Activated CD8-positive, alpha-beta T cell treated with anti-CD3 and anti-CD28 coated beads, Interleukin-2, amount 10 ng/mL, durations not matched to agents 7 days and 5 days (primary cell): ENCODE measurements around the gene ZNF777. TPM values are rescaled to one million over a fixed set of nuclear protein-coding genes. Genes with fewer than 3 reads are reported as not detected.
A peak's percentile ranks its signal among the peaks of the same experiment; 100 is the strongest.

Experiments used
- ATAC-seq: fragments of 150-1000 bp; cut with Tn5 transposase; one replicate; pipeline ENCODE4 v1.10.0; 2021; ENCODE audit warnings: moderate library complexity
- CTCF ChIA-PET: fragments of 350-600 bp; sonication (Branson Sonifier 250); formaldehyde crosslinking; loops from one replicate; lab custom pipeline; 2021; ENCODE audit warnings: antibody characterized with exemption; lab: Charles Lee
- POLR2A ChIA-PET: fragments of 350-600 bp; sonication (Branson Sonifier 250); formaldehyde crosslinking; loops from one replicate; lab custom pipeline; 2021; ENCODE audit warnings: antibody characterized with exemption; lab: Charles Lee
- DNase-seq: peaks from one replicate; pipeline ENCODE4 v3.0.0-alpha.2; 2020
- H3K27ac Mint-ChIP-seq: one replicate; pipeline ENCODE4 v1.8.0; 2021; ENCODE audit warnings: mild to moderate bottlenecking, mixed read lengths
- H3K27me3 Mint-ChIP-seq: one replicate; pipeline ENCODE4 v1.8.0; 2021; ENCODE audit warnings: low read depth, mixed read lengths
- H3K36me3 Mint-ChIP-seq: one replicate; pipeline ENCODE4 v1.8.0; 2021; ENCODE audit warnings: low read depth, mixed read lengths
- H3K4me1 Mint-ChIP-seq: one replicate; pipeline ENCODE4 v1.8.0; 2021; ENCODE audit warnings: low read depth, mixed read lengths
- H3K4me3 Mint-ChIP-seq: one replicate; pipeline ENCODE4 v1.8.0; 2021; ENCODE audit warnings: mild to moderate bottlenecking, mixed read lengths
- H3K9me3 Mint-ChIP-seq: one replicate; pipeline ENCODE4 v1.8.0; 2022; ENCODE audit warnings: mixed read lengths; ENCODE audit not compliant: insufficient read depth
- total RNA-seq, 2 experiments: library from RNA; stranded (reverse); gene quantifications; one replicate each; pipeline ENCODE4 v1.2.3, GENCODE V29; 2021

Gene ZNF777
- total RNA-seq, 2 experiments from 2014 or later = 12.9 to 13.1 TPM

GRCh38 chr7:149475121-149476045 lies 14.5 kb upstream of the ZNF777 start:
- H3K27me3 Mint-ChIP-seq = no peaks in the 10 kb centered on the region
- DNase-seq (no peak), ATAC-seq (peak; percentile 30)
- H3K36me3 Mint-ChIP-seq = peaks cover 77% of the 10 kb centered on the region
- no peaks in the 10 kb centered on the region for H3K4me1 Mint-ChIP-seq
- no peaks in the 10 kb centered on the region for H3K9me3 Mint-ChIP-seq
- H3K27ac Mint-ChIP-seq = no peak overlapping the region
- no peak overlapping the region for H3K4me3 Mint-ChIP-seq
- ChIA-PET CTCF (interaction anchor here (1.5 kb wide), 1 partner anchor 126 kb away, joined by 3 read pairs; no protein-coding TSS in a partner anchor), POLR2A (interaction anchor here (0.7 to 1.7 kb wide), 2 partner anchors 15 to 187 kb away, joined by 3 to 5 read pairs; partner anchors contain the start of gene ZNF777)

- Mint-ChIP-seq H3K36me3 (peaks cover 77% of the 10 kb centered on the region), H3K9me3 (no peaks in the 10 kb centered on the region), H3K4me3 (no peak overlapping the region), H3K4me1 (no peaks in the 10 kb centered on the region), H3K27me3 (no peaks in the 10 kb centered on the region), H3K27ac (no peak overlapping the region)
- ChIA-PET CTCF (interaction anchor here (1.5 kb wide), 1 partner anchor 127 kb away, joined by 3 read pairs; no protein-coding TSS in a partner anchor), POLR2A (interaction anchor here (0.7 kb wide), 1 partner anchor 186 kb away, joined by 3 read pairs; no protein-coding TSS in a partner anchor)
- ATAC-seq (no peak), DNase-seq (no peak)
Measured at GRCh38 chr7:149474309-149475120, 13.7 kb upstream of the ZNF777 start.

DNA sequence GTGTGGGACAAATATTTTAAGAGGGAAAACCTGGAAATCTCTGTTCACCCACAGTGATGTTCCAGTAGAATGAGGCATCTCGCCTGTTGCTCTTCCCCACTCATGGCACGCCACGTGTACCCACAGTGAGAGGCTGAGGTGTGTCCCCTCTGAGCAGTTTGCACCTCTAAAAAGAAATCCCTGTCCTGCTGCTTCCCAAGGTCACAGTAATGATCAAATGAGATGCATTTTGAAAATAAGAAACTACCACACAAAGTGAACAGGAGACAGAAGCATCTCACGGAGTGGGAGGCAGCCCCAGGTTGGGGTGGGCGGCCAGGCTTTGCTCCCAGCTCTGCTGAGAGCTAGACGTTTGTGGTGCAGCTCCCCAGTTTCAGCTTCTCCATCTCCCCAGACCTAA lies 12.4 kb upstream of the ZNF777 start:
- Mint-ChIP-seq H3K4me1 (no peaks in the 10 kb centered on the region), H3K4me3 (no peak overlapping the region), H3K9me3 (no peaks in the 10 kb centered on the region), H3K27me3 (no peaks in the 10 kb centered on the region), H3K27ac (no peak overlapping the region), H3K36me3 (peaks cover 65% of the 10 kb centered on the region)
- ATAC-seq = no peak
- ChIA-PET POLR2A (interaction anchor here (1.2 kb wide), 1 partner anchor 20 kb away, joined by 3 read pairs; no protein-coding TSS in a partner anchor), CTCF (no interaction called here)
- DNase-seq = no peak

GRCh38 chr7:149471289-149471953 lies 10.6 kb upstream of the ZNF777 start:
- DNase-seq = no peak
- H3K4me1 Mint-ChIP-seq = no peaks in the 10 kb centered on the region
- peaks cover 52% of the 10 kb centered on the region for H3K36me3 Mint-ChIP-seq
- H3K27ac Mint-ChIP-seq = no peak overlapping the region
- ChIA-PET CTCF (no interaction called here), POLR2A (no interaction called here)
- H3K27me3 Mint-ChIP-seq = peaks cover 1% of the 10 kb centered on the region
- H3K9me3 Mint-ChIP-seq = peaks cover 4% of the 10 kb centered on the region
- ATAC-seq = no peak
- no peak overlapping the region for H3K4me3 Mint-ChIP-seq

GRCh38 chr7:149469806-149470205 lies 8.9 kb upstream of the ZNF777 start:
- no peaks in the 10 kb centered on the region for H3K4me1 Mint-ChIP-seq
- POLR2A ChIA-PET = no interaction called here

DNA sequence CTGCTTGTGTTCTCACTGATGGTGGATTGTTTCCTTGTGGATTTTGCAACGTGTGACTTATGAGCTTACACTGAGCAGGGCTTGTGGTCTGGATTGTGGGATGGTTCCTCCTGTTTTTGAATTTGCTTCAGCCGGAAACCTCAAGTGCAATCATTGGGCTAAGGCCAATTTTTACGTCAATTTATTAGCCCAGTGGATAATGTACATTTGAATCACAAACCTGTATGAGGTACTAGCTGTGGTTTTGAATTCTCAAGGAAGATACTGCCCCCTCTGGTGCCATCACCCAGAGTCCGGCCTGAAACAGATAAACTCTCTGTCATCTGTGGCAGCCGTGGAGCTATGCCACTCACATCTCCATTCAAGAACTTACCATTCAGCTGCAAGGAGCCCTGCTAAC lies 7.3 kb upstream of the ZNF777 start:
- DNase-seq (no peak), ATAC-seq (no peak)
- CTCF ChIA-PET = interaction anchor here (2.0 kb wide), 1 partner anchor 45 kb away, joined by 5 read pairs; no protein-coding TSS in a partner anchor
- Mint-ChIP-seq H3K27ac (no peak overlapping the region), H3K4me3 (no peak overlapping the region), H3K9me3 (peaks cover 7% of the 10 kb centered on the region), H3K4me1 (no peaks in the 10 kb centered on the region), H3K27me3 (peaks cover 14% of the 10 kb centered on the region), H3K36me3 (peaks cover 35% of the 10 kb centered on the region)
- POLR2A ChIA-PET = interaction anchor here (0.7 kb wide), 1 partner anchor 207 kb away, joined by 3 read pairs; the partner anchor contains the start of gene ZNF783

More at GRCh38 chr7:149469806-149470205, 8.9 kb upstream of the ZNF777 start:
- CTCF ChIA-PET = no interaction called here
- peaks cover 47% of the 10 kb centered on the region for H3K36me3 Mint-ChIP-seq
- ATAC-seq (no peak), DNase-seq (no peak)
- H3K27me3 Mint-ChIP-seq = peaks cover 4% of the 10 kb centered on the region
- no peak overlapping the region for H3K27ac Mint-ChIP-seq
- H3K9me3 Mint-ChIP-seq = peaks cover 7% of the 10 kb centered on the region
- no peak overlapping the region for H3K4me3 Mint-ChIP-seq

DNA sequence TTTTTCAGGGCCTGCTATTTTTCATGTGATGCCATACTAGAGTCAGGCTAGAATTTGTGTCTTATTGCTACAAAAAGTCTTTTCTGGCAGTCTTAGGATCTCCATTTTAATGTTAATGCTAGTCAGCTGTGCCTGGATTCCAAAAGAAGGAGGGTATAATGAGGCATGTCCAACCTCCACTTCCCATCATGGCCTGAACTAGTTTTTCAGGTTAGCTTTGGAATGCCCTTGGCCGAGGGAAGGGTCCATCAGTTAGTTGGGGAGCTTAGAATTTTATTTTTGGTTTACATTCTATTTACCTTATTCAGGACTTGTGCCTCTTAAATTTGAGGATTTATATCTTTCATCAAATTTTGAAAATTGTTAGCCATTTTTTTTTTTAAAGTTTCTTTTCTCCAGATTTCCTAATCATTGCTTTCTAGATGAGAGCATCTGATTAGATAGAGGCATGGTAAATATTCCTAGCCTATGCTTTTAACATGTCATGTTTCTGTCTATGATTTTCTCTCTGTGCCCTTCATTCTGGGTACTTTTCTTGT lies 6.5 kb upstream of the ZNF777 start:
- no peak for DNase-seq
- Mint-ChIP-seq H3K36me3 (peaks cover 27% of the 10 kb centered on the region), H3K4me3 (no peak overlapping the region), H3K27ac (no peak overlapping the region), H3K9me3 (peaks cover 7% of the 10 kb centered on the region), H3K4me1 (no peaks in the 10 kb centered on the region), H3K27me3 (peaks cover 15% of the 10 kb centered on the region)
- no peak for ATAC-seq
- POLR2A ChIA-PET = interaction anchor here (0.7 kb wide), 1 partner anchor 206 kb away, joined by 3 read pairs; the partner anchor contains the start of gene ZNF783
- CTCF ChIA-PET = interaction anchor here (2.0 kb wide), 1 partner anchor 44 kb away, joined by 5 read pairs; no protein-coding TSS in a partner anchor

DNA sequence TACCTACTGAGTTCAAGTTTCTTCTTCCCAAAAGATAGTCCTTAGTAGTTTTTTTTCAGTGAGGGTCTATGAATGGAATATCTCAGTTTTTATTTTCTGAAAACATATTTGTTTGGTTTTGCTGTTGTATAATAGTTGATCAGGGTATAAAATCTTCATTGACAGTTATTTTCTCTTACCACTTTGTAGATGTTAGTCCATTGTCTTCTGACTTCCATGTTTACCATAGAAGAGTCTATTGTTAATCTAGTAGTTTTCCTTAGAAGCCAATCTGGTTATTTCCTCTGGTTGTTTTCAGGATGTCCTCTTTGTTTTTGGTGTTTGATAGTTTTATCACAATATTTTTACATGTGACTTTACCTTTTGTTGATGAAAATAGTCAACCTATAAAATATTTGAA lies 5.5 kb upstream of the ZNF777 start:
- DNase-seq (no peak), ATAC-seq (no peak)
- Mint-ChIP-seq H3K9me3 (peaks cover 7% of the 10 kb centered on the region), H3K27me3 (peaks cover 20% of the 10 kb centered on the region), H3K27ac (no peak overlapping the region), H3K4me1 (peaks cover under 1% of the 10 kb centered on the region), H3K4me3 (no peak overlapping the region), H3K36me3 (peaks cover 17% of the 10 kb centered on the region)
- CTCF ChIA-PET = interaction anchor here (2.0 kb wide), 1 partner anchor 43 kb away, joined by 5 read pairs; no protein-coding TSS in a partner anchor
- POLR2A ChIA-PET = no interaction called here

DNA sequence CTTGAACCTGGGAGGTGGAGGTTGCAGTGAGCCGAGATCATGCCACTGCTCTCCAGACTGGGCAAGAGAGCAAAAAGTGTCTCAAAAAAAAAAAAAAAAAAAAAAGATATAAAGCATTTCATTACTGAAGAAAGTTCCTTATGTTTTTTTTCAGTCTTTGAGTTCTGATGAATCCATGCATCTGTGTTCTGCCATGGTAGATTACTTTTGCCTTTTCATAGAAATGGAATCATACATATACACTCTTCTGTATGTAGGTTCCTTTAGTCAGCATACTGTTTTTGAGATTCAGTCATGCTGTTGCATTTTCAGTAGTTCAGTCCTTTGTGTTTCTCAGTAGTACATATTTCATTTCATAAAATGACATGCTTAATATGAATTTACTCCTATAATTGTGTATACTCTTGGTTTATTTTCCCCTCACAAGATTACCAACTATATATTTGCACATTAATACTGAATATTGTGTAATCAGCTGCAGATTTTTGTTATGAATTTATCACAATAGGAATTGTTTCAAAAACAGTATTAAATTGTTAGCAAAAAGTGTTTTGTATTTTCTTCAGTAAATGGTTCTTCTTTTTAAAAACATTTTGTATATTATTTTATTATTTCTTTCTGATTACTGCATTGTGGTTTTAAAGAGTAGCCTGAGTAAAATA lies 2.8 kb upstream of the ZNF777 start:
- DNase-seq (no peak), ATAC-seq (no peak)
- H3K27me3 Mint-ChIP-seq = peaks cover 23% of the 10 kb centered on the region
- POLR2A ChIA-PET = interaction anchor here (0.6 kb wide), 1 partner anchor 137 kb away, joined by 3 read pairs; no protein-coding TSS in a partner anchor
- H3K9me3 Mint-ChIP-seq = peaks cover 7% of the 10 kb centered on the region
- H3K27ac Mint-ChIP-seq = no peak overlapping the region
- CTCF ChIA-PET = no interaction called here
- H3K4me1 Mint-ChIP-seq = peaks cover 13% of the 10 kb centered on the region
- peaks cover 6% of the 10 kb centered on the region for H3K36me3 Mint-ChIP-seq
- H3K4me3 Mint-ChIP-seq = no peak overlapping the region

- Mint-ChIP-seq H3K27me3 (peaks cover 23% of the 10 kb centered on the region), H3K27ac (no peak overlapping the region), H3K4me3 (no peak overlapping the region), H3K9me3 (peaks cover 7% of the 10 kb centered on the region), H3K36me3 (peaks cover 6% of the 10 kb centered on the region), H3K4me1 (peaks cover 23% of the 10 kb centered on the region)
- DNase-seq = no peak
- POLR2A ChIA-PET = interaction anchor here (1.5 kb wide), 1 partner anchor 160 kb away, joined by 5 read pairs; no protein-coding TSS in a partner anchor
- CTCF ChIA-PET = interaction anchor here (2.0 to 4.0 kb wide), 3 partner anchors 33 to 200 kb away, joined by 7 to 13 read pairs (median 9); partner anchors contain the start of gene ZNF783
- ATAC-seq = no peak
Measured at GRCh38 chr7:149462101-149462520, 1.2 kb upstream of the ZNF777 start.
